Measurements from ENCODE around the gene NISCH.

Gene NISCH

GRCh38 chr3:52455283-52456168 lies at the start of gene NISCH:
Gene NISCH (plus strand): TSS chr3:52455604. CDS start chr3:52455642, 38 bp downstream.
- H3K9me2 ChIP-seq (replicated peaks; ENCODE audit: insufficient read depth, low read length) = no peaks in the 10 kb centered on the region

GRCh38 chr3:52406231-52406661 lies 49.2 kb upstream of the NISCH start:
- Histone ChIP-seq H3K9me3 (ENCODE audit: insufficient read depth, low read length) (no peaks in the 10 kb centered on the region), H3K36me3 (ENCODE audit: low read length) (no peaks in the 10 kb centered on the region), H3F3A (ENCODE audit: insufficient read depth) (0 out of 2 replicates have a peak, but pooled peaks cover 5% of the 10 kb centered on the region), H3K9ac (ENCODE audit: low read length) (no peak overlapping the region), H3K27me3 (ENCODE audit: low read length) (no peaks in the 10 kb centered on the region), H3K4me2 (ENCODE audit: low read depth, low read length, poor library complexity, severe bottlenecking) (no peak overlapping the region), H3K79me2 (ENCODE audit: insufficient read depth, low read length) (peaks cover 13% of the 10 kb centered on the region), H3K4me3 (ENCODE audit: insufficient read depth, low read length, poor library complexity, severe bottlenecking) (no peak overlapping the region), H3K9me2 (replicated peaks; ENCODE audit: insufficient read depth, low read length) (no peaks in the 10 kb centered on the region), H3K27ac (ENCODE audit: low read depth, low read length) (no peak overlapping the region), H2AFZ (ENCODE audit: low read depth, low read length, severe bottlenecking) (no peak overlapping the region), H4K20me1 (ENCODE audit: low read depth, low read length) (no peaks in the 10 kb centered on the region)
- TF ChIP-seq CTCF (IDR thresholded peaks at IDR 0.05; ENCODE audit: insufficient read depth, low read length, poor library complexity, severe bottlenecking) (no peak), EZH2phosphoT487 (conservative IDR thresholded peaks at IDR 0.05; ENCODE audit: low read length) (no peak)

More at GRCh38 chr3:52455283-52456168, at the start of gene NISCH:
- peaks cover 1% of the 10 kb centered on the region; the same call in 1 of the 2 replicates for H3K36me3 ChIP-seq (ENCODE audit: low read length)
- peak within 1 kb of the TSS; percentile 93 for H2AFZ ChIP-seq (ENCODE audit: low read depth, low read length, severe bottlenecking)
- no peaks in the 10 kb centered on the region for H3K27me3 ChIP-seq (ENCODE audit: low read length)
- H3K79me2 ChIP-seq (ENCODE audit: insufficient read depth, low read length) = peaks cover 10% of the 10 kb centered on the region; the same call in 1 of the 2 replicates
- H3F3A ChIP-seq (ENCODE audit: insufficient read depth) = peaks cover 10% of the 10 kb centered on the region; the same call in 1 of the 2 replicates
- peak within 1 kb of the TSS; percentile 70 for H3K27ac ChIP-seq (ENCODE audit: low read depth, low read length)
- peak within 1 kb of the TSS; percentile 99 for H3K4me2 ChIP-seq (ENCODE audit: low read depth, low read length, poor library complexity, severe bottlenecking)
- H3K4me3 ChIP-seq (ENCODE audit: insufficient read depth, low read length, poor library complexity, severe bottlenecking) = peak within 1 kb of the TSS; percentile 93
- TF ChIP-seq CTCF (IDR thresholded peaks at IDR 0.05; ENCODE audit: insufficient read depth, low read length, poor library complexity, severe bottlenecking) (no peak), EZH2phosphoT487 (conservative IDR thresholded peaks at IDR 0.05; ENCODE audit: low read length) (no peak)
- no peaks in the 10 kb centered on the region for H4K20me1 ChIP-seq (ENCODE audit: low read depth, low read length)
- peak within 1 kb of the TSS; percentile 94 for H3K9ac ChIP-seq (ENCODE audit: low read length)
- H3K9me3 ChIP-seq (ENCODE audit: insufficient read depth, low read length) = no peaks in the 10 kb centered on the region

GRCh38 chr3:52406791-52407510 lies 48.5 kb upstream of the NISCH start:
- Histone ChIP-seq H3K27me3 (ENCODE audit: low read length) (no peaks in the 10 kb centered on the region), H2AFZ (ENCODE audit: low read depth, low read length, severe bottlenecking) (no peak overlapping the region), H3K9ac (ENCODE audit: low read length) (no peak overlapping the region), H3K9me3 (ENCODE audit: insufficient read depth, low read length) (no peaks in the 10 kb centered on the region), H3K4me2 (ENCODE audit: low read depth, low read length, poor library complexity, severe bottlenecking) (no peak overlapping the region), H3K79me2 (ENCODE audit: insufficient read depth, low read length) (peaks cover 13% of the 10 kb centered on the region), H4K20me1 (ENCODE audit: low read depth, low read length) (no peaks in the 10 kb centered on the region), H3K36me3 (ENCODE audit: low read length) (no peaks in the 10 kb centered on the region), H3K27ac (ENCODE audit: low read depth, low read length) (no peak overlapping the region), H3K9me2 (replicated peaks; ENCODE audit: insufficient read depth, low read length) (no peaks in the 10 kb centered on the region), H3K4me3 (ENCODE audit: insufficient read depth, low read length, poor library complexity, severe bottlenecking) (no peak overlapping the region), H3F3A (ENCODE audit: insufficient read depth) (0 out of 2 replicates have a peak, but pooled peaks cover 9% of the 10 kb centered on the region)
- TF ChIP-seq EZH2phosphoT487 (conservative IDR thresholded peaks at IDR 0.05; ENCODE audit: low read length) (no peak), CTCF (IDR thresholded peaks at IDR 0.05; ENCODE audit: insufficient read depth, low read length, poor library complexity, severe bottlenecking) (no peak)

Data from SU-DHL-6 (cell line).